Fibroblast of skin of left biceps (primary cell): ENCODE measurements around the gene S100A10.
A peak's percentile ranks its signal among the peaks of the same experiment; 100 is the strongest.

Experiments used
- DNase-seq, 2 experiments: peaks; one replicate each; pipeline ENCODE4 v3.0.0-alpha.2; 2013; ENCODE audit warnings: low read depth in 2 of 2

Gene S100A10

GRCh38 chr1:151935894-151936602, 57.6 kb downstream of the S100A10 start:
- no peak for DNase-seq

GRCh38 chr1:151935154-151935553, 58.5 kb downstream of the S100A10 start:
- DNase-seq: no peak

DNA sequence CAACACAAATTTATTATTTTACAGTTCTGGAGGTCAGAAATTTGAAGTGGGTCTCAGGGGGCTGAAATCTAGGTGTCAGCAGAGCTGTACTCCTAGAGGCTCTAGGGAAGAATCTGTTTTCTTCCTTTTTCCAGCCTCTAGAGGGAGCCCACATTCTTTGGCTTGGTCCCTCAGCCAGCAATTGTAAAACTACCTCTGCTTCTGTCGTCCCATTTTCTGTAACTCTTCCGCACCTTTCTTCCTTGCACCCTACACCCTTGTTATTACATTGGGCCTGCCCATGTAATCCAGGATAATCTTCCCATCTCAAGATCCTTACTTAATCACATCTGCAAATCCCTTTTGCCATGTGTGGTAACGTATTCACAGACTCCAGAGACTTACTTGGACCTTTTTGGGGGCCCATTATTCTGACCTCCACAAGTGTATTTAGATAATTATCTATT, 59.6 kb downstream of the S100A10 start:
- DNase-seq: peak in 1 of 2 experiments; percentile 24
